HG02852 (cell line): Measurements from ENCODE around the gene DENND1C.
A peak's percentile ranks its signal among the peaks of the same experiment; 100 is the strongest.

Experiments used
- ATAC-seq: cut with Tn5 transposase; IDR thresholded peaks from one replicate; pipeline ENCODE4 v1.9.1; 2021; ENCODE audit warnings: mild to moderate bottlenecking, moderate library complexity; ENCODE audit not compliant: unreplicated experiment

Gene DENND1C

GRCh38 chr19:6425732-6426620 lies 55.6 kb downstream of the DENND1C start:
- ATAC-seq, result no peak

DNA sequence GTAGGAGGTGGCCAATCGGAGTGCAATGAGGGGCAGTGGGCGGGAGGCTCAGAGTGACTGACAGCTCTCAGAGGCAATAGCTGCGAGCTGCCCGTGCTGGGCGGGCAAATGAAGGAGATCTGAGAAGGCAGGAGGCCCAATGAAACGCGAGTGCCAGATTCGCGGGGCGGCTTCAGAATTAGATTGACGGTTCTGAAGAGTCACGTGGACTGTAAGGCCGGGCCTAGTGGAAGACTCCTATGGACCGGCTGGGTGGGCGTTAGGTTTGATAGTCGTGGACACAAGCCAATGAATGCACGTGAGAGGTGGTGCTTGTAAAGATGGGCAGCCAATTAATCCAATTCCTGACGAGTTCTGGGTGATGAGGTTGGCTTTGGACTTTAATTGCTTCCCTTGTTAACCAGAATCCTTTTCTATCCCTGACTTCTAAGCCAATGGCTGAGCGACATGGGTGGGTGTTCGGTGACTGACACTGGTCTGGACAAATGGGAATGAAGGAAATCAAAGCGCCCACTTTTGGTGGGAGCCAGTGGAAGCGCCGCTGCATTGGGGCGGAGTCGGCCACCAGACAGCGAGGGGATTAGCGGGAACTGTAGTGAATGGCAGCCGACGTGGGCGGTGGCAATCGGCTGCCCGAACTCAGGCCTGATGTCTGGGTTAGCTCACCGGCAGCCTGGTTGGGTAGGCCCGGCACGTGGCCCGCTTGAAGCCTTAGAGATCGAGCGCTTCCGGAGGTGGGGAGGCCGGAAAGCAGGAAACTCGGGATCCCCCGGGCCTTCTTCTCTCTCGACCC lies 56.5 kb downstream of the DENND1C start:
- ATAC-seq, result peak; percentile 84

GRCh38 chr19:6424195-6424938 lies 57.2 kb downstream of the DENND1C start, which contains the start of gene KHSRP:
TSS of gene KHSRP (minus strand) at chr19:6424811. CDS start at chr19:6424701, 110 bp downstream.
- no peak for ATAC-seq

DNA sequence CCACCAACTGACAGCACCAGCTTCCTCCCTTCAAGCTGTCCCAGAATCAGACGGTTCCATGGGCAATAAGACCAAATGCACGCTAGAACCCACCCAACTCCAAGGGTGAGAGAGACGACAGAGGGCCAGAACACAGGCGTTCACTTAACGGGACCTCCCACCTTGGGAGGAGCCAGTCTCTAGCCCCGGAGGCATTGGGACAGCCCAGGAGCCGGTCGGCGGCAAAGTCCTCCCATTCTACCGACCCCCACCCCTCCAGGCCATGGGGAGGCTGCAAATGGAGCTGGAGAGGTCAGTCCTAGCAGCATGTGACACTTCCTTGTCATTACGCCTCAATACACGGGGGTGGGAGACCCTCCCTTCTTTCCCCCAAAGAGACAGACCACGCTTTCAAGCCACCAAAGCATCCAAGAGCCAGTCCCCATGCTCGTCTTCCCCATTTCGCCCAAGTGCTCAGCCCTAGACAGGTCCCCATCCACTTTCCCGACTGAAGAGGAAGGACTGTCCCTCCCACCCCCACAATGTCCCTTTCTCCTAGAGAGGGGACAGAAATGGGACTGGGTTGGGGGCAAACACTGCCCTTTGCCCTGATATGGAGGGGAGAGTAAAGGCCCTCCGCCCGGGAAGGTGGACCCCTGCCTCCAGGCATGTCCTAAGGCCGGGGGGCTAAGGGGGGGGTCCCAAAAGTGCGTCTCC lies 57.9 kb downstream of the DENND1C start:
- no peak for ATAC-seq

GRCh38 chr19:6421075-6422014 lies 60.2 kb downstream of the DENND1C start:
- ATAC-seq, result no peak

GRCh38 chr19:6418562-6418932 lies 63.0 kb downstream of the DENND1C start:
- no peak for ATAC-seq

DNA sequence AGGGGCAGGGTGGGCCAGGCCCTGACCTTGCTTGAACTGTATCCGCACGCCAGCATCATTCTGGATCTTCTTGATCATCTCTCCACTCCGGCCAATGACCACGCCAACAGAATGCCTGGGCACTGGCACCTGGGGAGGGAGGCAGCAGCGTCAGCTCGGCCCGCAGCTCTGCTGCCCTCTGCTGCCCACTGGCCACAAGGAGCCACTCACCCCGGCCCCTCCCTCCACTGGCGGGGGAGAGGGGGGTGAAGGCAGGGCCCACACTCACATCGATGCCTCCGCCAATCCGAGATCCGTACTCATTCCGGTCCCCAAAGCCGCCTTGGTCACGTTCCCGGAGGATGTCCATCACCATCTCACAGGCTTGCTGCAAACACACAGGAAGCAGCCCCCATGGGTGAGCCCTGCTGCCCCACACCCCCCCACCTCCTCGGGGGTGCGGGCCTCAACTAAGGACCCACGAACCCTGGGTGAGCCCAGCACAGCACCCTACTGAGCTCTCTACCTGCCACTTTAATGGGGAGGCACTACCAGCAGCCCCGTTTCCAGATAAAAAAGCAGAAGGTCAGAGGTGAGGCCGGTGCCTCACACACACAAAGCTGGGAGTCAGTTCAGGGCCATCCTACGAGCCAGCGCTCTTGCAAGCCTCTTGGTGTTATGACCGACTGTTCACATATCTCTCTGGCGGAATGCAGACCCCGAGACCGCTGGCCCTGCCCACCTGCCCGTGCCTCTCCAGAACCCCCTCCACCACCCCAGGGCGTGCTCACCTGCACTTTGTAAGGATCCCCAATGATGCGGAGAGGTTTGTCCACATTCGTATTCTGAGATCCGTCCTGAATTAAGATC lies 63.6 kb downstream of the DENND1C start:
- ATAC-seq, result no peak
